OCI-LY3 (cell line): ENCODE data around the gene CELSR2.

Experiments used
- CTCF ChIP-seq: fragments of 200-600, 300-600 bp; sonication (generic); IDR thresholded peaks from 2 replicates; pipeline ENCODE4 v1.5.1; 2014; ENCODE audit warnings: antibody characterized with exemption, low read length, low read depth
- EZH2phosphoT487 ChIP-seq: fragments of 200-600 bp; shearing (Covaris generic); IDR thresholded peaks from 2 replicates; pipeline ENCODE4 v1.6.1; 2018; ENCODE audit warnings: antibody characterized with exemption, mixed run types, low read depth

GRCh38 chr1:109225711-109226445 lies 23.5 kb upstream of the CELSR2 start:
- TF ChIP-seq CTCF (no peak), EZH2phosphoT487 (no peak)
